ENCODE data around the gene CCDC183.
"Not testable (repeated sequence)": the region's sequence is repeated elsewhere in the genome, so short reads cannot be mapped to it uniquely, and the experiment has no call there.

Gene CCDC183

GRCh38 chr9:136799854-136800657, 3.9 kb downstream of the CCDC183 start:
- H3K4me3 ChIP-seq (ENCODE audit: low read length in 2 of 2) = peak overlapping the region; percentile 54 to 75
- H3K9me3 ChIP-seq (ENCODE audit: control insufficient read depth in 2 of 2, low read length in 2 of 2) = no peaks in the 10 kb centered on the region
- peaks cover 19 to 35% of the 10 kb centered on the region in 2 donors for H3K4me1 ChIP-seq (ENCODE audit: control insufficient read depth in 2 of 2, insufficient read depth in 2 of 2, low read length in 2 of 2)
- H3K9ac ChIP-seq (ENCODE audit: low read depth in 1 of 2, low read length in 2 of 2) = peak overlapping the region; percentile 72 to 82
- H3K27me3 ChIP-seq (ENCODE audit: control insufficient read depth in 2 of 2, insufficient read depth in 2 of 2, low read length in 2 of 2) = peaks cover 0 to 2% of the 10 kb centered on the region in 2 donors
- peak overlapping the region; percentile 91 to 95 for H3K27ac ChIP-seq (ENCODE audit: low read depth in 2 of 2, low read length in 2 of 2)
- peaks cover 0 to 4% of the 10 kb centered on the region in 2 donors for H3K36me3 ChIP-seq (ENCODE audit: control insufficient read depth in 2 of 2, insufficient read depth in 2 of 2, low read length in 2 of 2)

GRCh38 chr9:136802321-136802720, 6.2 kb downstream of the CCDC183 start:
- H3K4me3 ChIP-seq (ENCODE audit: low read length in 2 of 2) = no peak overlapping the region
- peaks cover 0 to 4% of the 10 kb centered on the region in 2 donors for H3K36me3 ChIP-seq (ENCODE audit: control insufficient read depth in 2 of 2, insufficient read depth in 2 of 2, low read length in 2 of 2)
- H3K9me3 ChIP-seq (ENCODE audit: control insufficient read depth in 2 of 2, low read length in 2 of 2) = no peaks in the 10 kb centered on the region
- H3K4me1 ChIP-seq (ENCODE audit: control insufficient read depth in 2 of 2, insufficient read depth in 2 of 2, low read length in 2 of 2) = peaks cover 25 to 34% of the 10 kb centered on the region in 2 donors
- H3K27ac ChIP-seq (ENCODE audit: low read depth in 2 of 2, low read length in 2 of 2) = no peak overlapping the region
- no peak overlapping the region for H3K9ac ChIP-seq (ENCODE audit: low read depth in 1 of 2, low read length in 2 of 2)
- H3K27me3 ChIP-seq (ENCODE audit: control insufficient read depth in 2 of 2, insufficient read depth in 2 of 2, low read length in 2 of 2) = peaks cover 0 to 2% of the 10 kb centered on the region in 2 donors

GRCh38 chr9:136803009-136803550, 6.9 kb downstream of the CCDC183 start:
- not testable (repeated sequence) for H3K27me3 ChIP-seq (ENCODE audit: control insufficient read depth in 2 of 2, insufficient read depth in 2 of 2, low read length in 2 of 2); H3K27ac ChIP-seq (ENCODE audit: low read depth in 2 of 2, low read length in 2 of 2); H3K36me3 ChIP-seq (ENCODE audit: control insufficient read depth in 2 of 2, insufficient read depth in 2 of 2, low read length in 2 of 2); H3K9ac ChIP-seq (ENCODE audit: low read depth in 1 of 2, low read length in 2 of 2); H3K4me3 ChIP-seq (ENCODE audit: low read length in 2 of 2); H3K9me3 ChIP-seq (ENCODE audit: control insufficient read depth in 2 of 2, low read length in 2 of 2)
- H3K4me1 ChIP-seq (ENCODE audit: control insufficient read depth in 2 of 2, insufficient read depth in 2 of 2, low read length in 2 of 2) = peaks cover 25 to 34% of the 10 kb centered on the region in 2 donors

GRCh38 chr9:136803551-136804508, 7.7 kb downstream of the CCDC183 start:
- H3K27ac ChIP-seq (ENCODE audit: low read depth in 2 of 2, low read length in 2 of 2) = no peak overlapping the region
- peaks cover 25 to 29% of the 10 kb centered on the region in 2 donors for H3K4me1 ChIP-seq (ENCODE audit: control insufficient read depth in 2 of 2, insufficient read depth in 2 of 2, low read length in 2 of 2)
- no peak overlapping the region for H3K4me3 ChIP-seq (ENCODE audit: low read length in 2 of 2)
- H3K36me3 ChIP-seq (ENCODE audit: control insufficient read depth in 2 of 2, insufficient read depth in 2 of 2, low read length in 2 of 2) = peaks cover 0 to 4% of the 10 kb centered on the region in 2 donors
- no peaks in the 10 kb centered on the region for H3K27me3 ChIP-seq (ENCODE audit: control insufficient read depth in 2 of 2, insufficient read depth in 2 of 2, low read length in 2 of 2)
- no peaks in the 10 kb centered on the region for H3K9me3 ChIP-seq (ENCODE audit: control insufficient read depth in 2 of 2, low read length in 2 of 2)
- H3K9ac ChIP-seq (ENCODE audit: low read depth in 1 of 2, low read length in 2 of 2) = no peak overlapping the region

GRCh38 chr9:136804509-136805206, 8.5 kb downstream of the CCDC183 start:
- no peaks in the 10 kb centered on the region for H3K9me3 ChIP-seq (ENCODE audit: control insufficient read depth in 2 of 2, low read length in 2 of 2)
- peaks cover 0 to 4% of the 10 kb centered on the region in 2 donors for H3K36me3 ChIP-seq (ENCODE audit: control insufficient read depth in 2 of 2, insufficient read depth in 2 of 2, low read length in 2 of 2)
- no peak overlapping the region for H3K4me3 ChIP-seq (ENCODE audit: low read length in 2 of 2)
- no peak overlapping the region for H3K9ac ChIP-seq (ENCODE audit: low read depth in 1 of 2, low read length in 2 of 2)
- peaks cover 29 to 30% of the 10 kb centered on the region in 2 donors for H3K4me1 ChIP-seq (ENCODE audit: control insufficient read depth in 2 of 2, insufficient read depth in 2 of 2, low read length in 2 of 2)
- no peaks in the 10 kb centered on the region for H3K27me3 ChIP-seq (ENCODE audit: control insufficient read depth in 2 of 2, insufficient read depth in 2 of 2, low read length in 2 of 2)
- H3K27ac ChIP-seq (ENCODE audit: low read depth in 2 of 2, low read length in 2 of 2) = no peak overlapping the region

GRCh38 chr9:136805207-136805740, 9.1 kb downstream of the CCDC183 start:
- Histone ChIP-seq H3K36me3 (ENCODE audit: control insufficient read depth in 2 of 2, insufficient read depth in 2 of 2, low read length in 2 of 2) (peaks cover 0 to 4% of the 10 kb centered on the region in 2 donors), H3K4me3 (ENCODE audit: low read length in 2 of 2) (no peak overlapping the region), H3K4me1 (ENCODE audit: control insufficient read depth in 2 of 2, insufficient read depth in 2 of 2, low read length in 2 of 2) (peaks cover 32 to 34% of the 10 kb centered on the region in 2 donors), H3K9me3 (ENCODE audit: control insufficient read depth in 2 of 2, low read length in 2 of 2) (no peaks in the 10 kb centered on the region), H3K27ac (ENCODE audit: low read depth in 2 of 2, low read length in 2 of 2) (no peak overlapping the region), H3K27me3 (ENCODE audit: control insufficient read depth in 2 of 2, insufficient read depth in 2 of 2, low read length in 2 of 2) (no peaks in the 10 kb centered on the region), H3K9ac (ENCODE audit: low read depth in 1 of 2, low read length in 2 of 2) (no peak overlapping the region)

GRCh38 chr9:136806067-136806466, 9.9 kb downstream of the CCDC183 start:
- Histone ChIP-seq H3K9ac (ENCODE audit: low read depth in 1 of 2, low read length in 2 of 2) (no peak overlapping the region), H3K27ac (ENCODE audit: low read depth in 2 of 2, low read length in 2 of 2) (no peak overlapping the region), H3K4me3 (ENCODE audit: low read length in 2 of 2) (no peak overlapping the region), H3K4me1 (ENCODE audit: control insufficient read depth in 2 of 2, insufficient read depth in 2 of 2, low read length in 2 of 2) (peaks cover 27 to 29% of the 10 kb centered on the region in 2 donors), H3K9me3 (ENCODE audit: control insufficient read depth in 2 of 2, low read length in 2 of 2) (no peaks in the 10 kb centered on the region), H3K36me3 (ENCODE audit: control insufficient read depth in 2 of 2, insufficient read depth in 2 of 2, low read length in 2 of 2) (peaks cover 0 to 4% of the 10 kb centered on the region in 2 donors), H3K27me3 (ENCODE audit: control insufficient read depth in 2 of 2, insufficient read depth in 2 of 2, low read length in 2 of 2) (no peaks in the 10 kb centered on the region)

GRCh38 chr9:136806631-136807201, 10.6 kb downstream of the CCDC183 start:
- peak overlapping the region; percentile 89 to 91 for H3K27ac ChIP-seq (ENCODE audit: low read depth in 2 of 2, low read length in 2 of 2)
- peaks cover 24 to 26% of the 10 kb centered on the region in 2 donors for H3K4me1 ChIP-seq (ENCODE audit: control insufficient read depth in 2 of 2, insufficient read depth in 2 of 2, low read length in 2 of 2)
- H3K9ac ChIP-seq (ENCODE audit: low read depth in 1 of 2, low read length in 2 of 2) = peak overlapping the region in 1 of 2 donors; percentile 84
- no peaks in the 10 kb centered on the region for H3K9me3 ChIP-seq (ENCODE audit: control insufficient read depth in 2 of 2, low read length in 2 of 2)
- H3K4me3 ChIP-seq (ENCODE audit: low read length in 2 of 2) = peak overlapping the region; percentile 70 to 75
- H3K36me3 ChIP-seq (ENCODE audit: control insufficient read depth in 2 of 2, insufficient read depth in 2 of 2, low read length in 2 of 2) = peaks cover 0 to 4% of the 10 kb centered on the region in 2 donors
- H3K27me3 ChIP-seq (ENCODE audit: control insufficient read depth in 2 of 2, insufficient read depth in 2 of 2, low read length in 2 of 2) = no peaks in the 10 kb centered on the region
